Right lobe of liver (tissue), 4 donors: ENCODE measurements around the gene SLC35A4.

Source experiments
- CTCF ChIP-seq, 4 donors: fragments of 200-600 bp in 3 of 4; fragments of 450-650 bp in 1 of 4; IDR thresholded peaks; one replicate each; pipeline versions ENCODE4 v1.5.1 to v1.8.0; 2016 to 2022; ENCODE audit warnings: antibody characterized with exemption in 4 of 4, mild to moderate bottlenecking in 2 of 4
- POLR2A ChIP-seq: fragments of 450-650 bp; IDR thresholded peaks from one replicate; pipeline ENCODE4 v1.6.1; 2017; ENCODE audit warnings: antibody characterized with exemption, mild to moderate bottlenecking
- donor health status: DM: no; HTN: no; CAD: no.
- donor health status: DM: no; HTN: no; CAD: no.
- donor health status: DM: no; HTN: yes; CAD: no.

- TF ChIP-seq CTCF (IDR thresholded peaks at IDR 0.05): no peak
- TF ChIP-seq POLR2A: peak; percentile 84
Measured at GRCh38 chr5:140596321-140596741, 31.7 kb downstream of the SLC35A4 start.
